Right renal cortex interstitium (tissue), 3 donors: ENCODE measurements around the gene TOB1. TPM values are rescaled to one million over a fixed set of nuclear protein-coding genes. Genes with fewer than 3 reads are reported as not detected.

Experiments
- DNase-seq, 3 donors: peaks; one replicate each; pipeline ENCODE4 v3.0.0-alpha.2; 2013; ENCODE audit warnings: low read depth in 3 of 3, low spot score in 2 of 3
- polyA plus RNA-seq, 3 donors: library from polyadenylated mRNA; unstranded; fragments of 120-200 nt; gene quantifications; one replicate each; pipeline ENCODE4 v1.2.1, GENCODE V29; 2013; ENCODE audit not compliant: insufficient read length in 3 of 3

Gene TOB1
- polyA plus RNA-seq, 3 donors, result 36.7 to 44.1 (median 37.1) TPM

GRCh38 chr17:50848711-50849110 lies 17.4 kb downstream of the TOB1 start:
- DNase-seq, result no peak

- no peak for DNase-seq
These were observed 18.1 kb downstream of the TOB1 start for GRCh38 chr17:50848039-50848438.

DNA sequence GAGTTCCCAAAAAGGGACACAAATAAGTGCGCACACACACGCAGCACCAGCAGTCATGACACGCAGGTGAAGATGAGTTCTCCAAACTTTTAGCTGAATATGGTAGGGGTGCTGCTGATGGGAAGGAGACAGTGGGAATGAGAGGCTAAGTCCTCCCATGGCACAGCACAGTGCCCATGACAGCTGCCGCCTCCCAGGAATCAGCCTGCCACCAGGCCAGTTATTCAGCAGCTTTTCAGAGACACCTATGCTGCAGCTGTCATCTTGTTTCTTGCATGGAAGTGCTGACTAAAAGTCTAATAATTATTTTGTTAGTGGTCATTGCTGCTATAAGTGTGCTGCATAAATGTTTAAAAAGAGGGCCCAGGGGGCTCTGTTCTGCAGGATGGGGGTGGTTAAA lies 18.6 kb downstream of the TOB1 start:
- DNase-seq, result no peak

GRCh38 chr17:50845240-50846147 lies 20.7 kb downstream of the TOB1 start:
- no peak for DNase-seq

GRCh38 chr17:50844117-50844700 lies 21.9 kb downstream of the TOB1 start:
- no peak for DNase-seq

DNA sequence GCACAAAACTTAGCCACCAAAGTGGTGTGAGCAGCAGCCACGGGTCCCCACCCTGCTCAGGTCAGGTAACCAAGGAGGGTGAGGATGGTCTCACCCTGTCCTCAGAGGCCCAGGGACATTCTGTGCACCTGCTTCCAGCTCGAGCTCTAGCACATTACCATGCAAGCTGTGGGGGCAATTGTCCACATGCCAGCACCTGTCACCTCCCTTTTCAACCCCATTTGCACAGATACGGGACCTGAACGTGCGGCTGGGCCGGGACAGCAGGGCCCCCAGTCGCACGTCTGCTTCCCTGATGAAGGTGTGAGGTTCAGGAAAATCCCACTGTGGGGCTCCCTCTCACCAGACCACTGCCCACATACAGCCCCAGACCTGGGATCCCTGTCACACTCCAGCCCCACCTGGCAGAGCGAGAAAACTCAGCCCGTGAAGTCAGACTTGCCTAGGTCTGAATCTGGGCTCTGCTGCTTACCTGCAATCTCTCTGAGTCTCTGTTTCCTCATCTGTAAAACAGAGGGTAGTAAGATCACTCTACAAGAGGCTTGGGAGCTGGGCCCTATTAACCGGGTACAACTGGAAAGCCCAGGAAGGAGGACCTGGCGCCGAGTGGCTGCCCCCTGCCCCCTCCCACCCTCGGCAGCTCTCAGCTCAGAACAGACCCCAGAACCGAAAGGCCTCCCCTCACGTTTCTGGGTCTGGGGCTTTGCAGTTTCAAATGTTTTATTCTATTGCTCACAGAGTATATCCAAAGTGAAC lies 22.8 kb downstream of the TOB1 start:
- DNase-seq, result no peak

DNA sequence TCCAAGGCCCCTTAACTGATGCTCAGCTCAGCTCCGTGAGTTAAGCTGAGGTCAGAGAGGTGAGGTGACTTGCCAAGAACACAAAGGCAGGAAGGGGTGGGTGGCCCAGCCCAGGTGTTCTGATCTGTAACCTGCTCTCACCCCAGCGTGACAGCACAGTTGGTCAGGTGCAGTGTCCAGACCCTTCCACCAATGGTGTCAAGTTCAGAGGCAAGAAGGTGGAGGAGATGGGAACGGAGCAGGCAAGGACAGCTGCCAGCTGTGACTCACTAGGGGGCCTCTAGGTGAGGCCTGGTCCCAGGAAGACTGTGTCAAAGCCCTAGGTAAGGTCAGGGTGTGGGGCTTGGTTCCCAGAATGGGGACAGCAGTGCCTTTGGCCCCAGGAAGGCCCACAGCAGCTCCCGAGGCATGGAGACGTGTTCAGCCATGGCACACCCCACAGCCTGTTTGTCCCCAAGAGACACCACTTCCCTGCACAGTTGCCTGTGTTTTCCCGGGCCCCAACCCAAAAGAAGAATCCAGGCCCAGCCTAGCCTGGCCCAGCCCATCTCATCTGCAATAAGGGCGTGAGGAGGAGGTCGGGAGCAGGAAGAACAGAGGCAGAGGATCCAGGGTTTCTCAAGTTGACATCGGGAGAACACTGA lies 23.5 kb downstream of the TOB1 start:
- no peak for DNase-seq

DNA sequence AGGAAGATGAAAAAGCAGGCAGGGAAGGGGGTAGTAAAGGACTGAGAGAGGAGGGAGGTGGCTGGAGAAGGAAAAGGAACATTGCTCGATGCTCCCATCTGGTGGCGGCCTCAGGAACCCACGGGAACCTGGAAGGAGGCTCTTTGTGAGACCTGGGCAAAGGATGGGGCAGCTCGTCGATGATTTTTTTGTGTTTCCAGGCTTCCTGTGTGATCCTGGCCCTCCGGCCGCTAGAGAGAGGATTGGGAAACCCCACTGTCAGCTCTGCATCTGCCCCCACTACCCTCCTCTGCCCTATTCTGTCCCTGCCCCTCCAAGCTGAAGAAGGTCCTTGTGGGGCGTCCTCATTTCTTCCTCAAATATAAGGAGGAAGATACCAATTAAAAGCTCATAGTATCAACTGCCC lies 24.2 kb downstream of the TOB1 start:
- no peak for DNase-seq

DNA sequence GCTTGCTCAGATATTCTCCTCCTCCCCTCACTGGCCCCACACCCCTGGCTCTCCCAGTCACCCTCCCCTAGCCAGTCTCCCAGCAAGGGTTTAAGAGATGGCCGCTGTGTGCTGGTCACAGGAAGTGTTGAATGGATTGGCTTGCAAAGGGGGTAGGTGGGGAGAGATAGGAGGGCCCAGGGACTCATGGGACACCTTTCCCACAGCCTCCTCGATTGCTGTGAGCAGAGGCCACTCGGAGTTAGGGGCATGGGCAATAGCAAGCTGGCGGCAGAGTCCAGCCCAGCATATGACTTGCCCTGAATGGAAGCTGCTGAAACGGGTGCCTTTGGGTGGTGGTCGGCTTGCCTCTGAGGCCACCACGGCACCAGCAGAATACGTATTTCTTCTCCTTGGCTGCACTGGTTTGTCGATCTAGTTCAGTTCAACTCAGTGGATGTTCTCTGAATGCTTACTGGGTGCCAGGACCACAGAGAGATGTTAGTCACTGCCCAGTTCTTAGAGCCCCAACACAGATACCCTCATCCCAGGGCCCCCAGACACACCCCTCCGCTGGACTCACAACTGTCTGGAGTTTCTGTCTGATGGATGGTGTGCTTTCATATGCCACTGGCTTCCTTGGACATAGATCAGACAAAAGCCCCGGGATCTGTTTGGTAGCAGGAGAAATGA lies 24.7 kb downstream of the TOB1 start:
- no peak for DNase-seq

GRCh38 chr17:50840311-50840851 lies 25.8 kb downstream of the TOB1 start:
- no peak for DNase-seq

DNA sequence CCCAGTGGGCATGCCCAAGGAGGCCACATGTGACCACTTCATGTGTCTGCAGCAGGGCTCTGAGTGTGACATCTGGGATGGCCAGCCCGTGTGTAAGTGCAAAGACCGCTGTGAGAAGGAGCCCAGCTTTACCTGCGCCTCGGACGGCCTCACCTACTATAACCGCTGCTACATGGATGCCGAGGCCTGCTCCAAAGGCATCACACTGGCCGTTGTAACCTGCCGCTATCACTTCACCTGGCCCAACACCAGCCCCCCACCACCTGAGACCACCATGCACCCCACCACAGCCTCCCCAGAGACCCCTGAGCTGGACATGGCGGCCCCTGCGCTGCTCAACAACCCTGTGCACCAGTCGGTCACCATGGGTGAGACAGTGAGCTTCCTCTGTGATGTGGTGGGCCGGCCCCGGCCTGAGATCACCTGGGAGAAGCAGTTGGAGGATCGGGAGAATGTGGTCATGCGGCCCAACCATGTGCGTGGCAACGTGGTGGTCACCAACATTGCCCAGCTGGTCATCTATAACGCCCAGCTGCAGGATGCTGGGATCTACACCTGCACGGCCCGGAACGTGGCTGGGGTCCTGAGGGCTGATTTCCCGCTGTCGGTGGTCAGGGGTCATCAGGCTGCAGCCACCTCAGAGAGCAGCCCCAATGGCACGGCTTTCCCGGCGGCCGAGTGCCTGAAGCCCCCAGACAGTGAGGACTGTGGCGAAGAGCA lies 26.4 kb downstream of the TOB1 start:
- no peak for DNase-seq

DNA sequence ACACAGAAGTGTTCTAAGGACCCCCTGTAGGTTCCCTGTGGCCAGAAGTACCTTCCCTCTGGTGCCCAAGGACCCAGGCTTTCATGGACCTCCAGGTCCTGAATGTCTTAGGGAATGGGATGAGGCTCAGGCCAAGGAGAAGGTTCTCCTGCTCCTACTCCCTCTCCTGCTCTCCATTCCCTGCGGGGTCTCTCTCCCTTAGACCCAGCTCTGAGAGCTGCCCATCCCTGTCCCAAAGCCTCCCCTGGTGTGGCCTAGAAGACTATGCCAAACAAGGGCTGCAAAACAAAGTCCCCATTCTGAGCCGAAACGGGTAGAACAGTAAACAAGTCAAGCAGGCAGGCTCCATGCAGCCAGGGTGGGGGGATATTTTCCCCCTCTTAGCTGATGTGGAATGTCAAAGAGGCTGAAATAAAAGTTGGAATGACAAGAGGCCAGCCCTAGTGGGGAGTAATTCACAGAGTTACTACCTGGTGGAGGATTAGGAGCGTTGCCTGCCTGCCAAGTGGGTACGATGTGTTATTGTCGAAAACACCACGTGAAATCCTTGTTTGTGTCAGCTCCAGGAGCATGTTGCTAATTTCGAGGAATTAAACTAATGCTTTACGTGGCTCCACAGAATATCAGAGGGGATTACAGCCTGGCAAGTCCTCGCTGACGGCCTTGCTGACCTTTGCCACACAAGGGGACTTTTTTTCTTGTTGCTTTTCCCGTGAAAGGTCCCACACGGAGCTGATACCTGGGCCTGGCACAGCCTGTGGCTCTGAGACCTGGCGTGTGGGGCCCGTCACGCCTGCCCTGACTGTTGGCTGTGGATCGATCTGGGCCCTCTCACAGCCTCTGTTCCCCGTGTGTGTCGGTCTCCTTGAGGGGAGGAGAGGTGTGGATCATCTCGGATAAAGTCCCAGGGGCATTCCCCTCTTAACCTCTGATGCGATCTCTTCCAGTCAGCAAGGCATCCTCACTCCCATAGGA lies 27.9 kb downstream of the TOB1 start:
- no peak for DNase-seq

GRCh38 chr17:50837286-50837979 lies 28.7 kb downstream of the TOB1 start:
- DNase-seq, result no peak

DNA sequence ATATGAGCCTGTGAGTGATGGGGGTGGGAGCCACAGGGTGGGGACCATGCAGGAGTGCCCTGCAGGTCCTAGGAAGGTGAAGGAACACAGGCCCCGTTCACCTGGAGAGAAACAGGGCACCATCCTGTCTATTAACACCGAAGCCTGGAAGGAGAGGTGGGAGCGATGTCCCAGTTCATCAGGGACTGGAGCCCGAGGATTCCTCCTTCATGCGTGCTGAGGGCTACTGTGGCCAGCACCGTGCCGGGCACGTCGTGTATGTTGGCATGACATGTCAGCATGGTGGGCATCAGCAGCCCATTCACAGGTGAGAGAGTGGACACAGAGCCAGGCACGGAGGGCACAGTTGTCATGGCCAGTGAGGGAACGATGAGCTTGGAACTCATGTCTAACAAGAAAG lies 29.3 kb downstream of the TOB1 start:
- no peak for DNase-seq

- DNase-seq, result no peak
These were observed 30.6 kb downstream of the TOB1 start, which contains the start of gene WFIKKN2 for GRCh38 chr17:50835301-50836234. TSS of gene WFIKKN2 (plus strand) at chr17:50835586. CDS start at chr17:50835938, 352 bp downstream.

- no peak for DNase-seq
These were observed 31.5 kb downstream of the TOB1 start for GRCh38 chr17:50834429-50835300.
